ENCODE results near the gene ABCE1.

DNA sequence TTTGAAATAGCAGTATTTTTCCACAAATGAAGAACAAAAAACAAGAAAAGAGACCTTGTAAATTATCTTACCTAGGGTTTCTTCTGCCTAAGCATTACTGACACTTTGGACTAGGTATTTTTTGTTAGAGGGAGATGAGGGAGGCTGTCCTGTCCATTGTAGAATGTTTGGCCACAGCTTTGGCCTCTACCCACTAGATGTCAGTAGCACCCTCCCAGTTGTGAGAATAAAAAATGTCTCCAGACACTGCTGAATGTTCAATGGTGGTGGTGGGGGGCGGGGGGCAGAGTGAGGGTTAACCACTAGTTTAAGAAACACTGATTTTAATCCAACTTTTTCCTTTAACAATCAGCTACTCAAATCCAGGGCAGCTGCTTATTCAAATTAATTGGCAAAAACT is 56.5 kb downstream of the ABCE1 start:
- TF ChIP-seq, protein P1, sequence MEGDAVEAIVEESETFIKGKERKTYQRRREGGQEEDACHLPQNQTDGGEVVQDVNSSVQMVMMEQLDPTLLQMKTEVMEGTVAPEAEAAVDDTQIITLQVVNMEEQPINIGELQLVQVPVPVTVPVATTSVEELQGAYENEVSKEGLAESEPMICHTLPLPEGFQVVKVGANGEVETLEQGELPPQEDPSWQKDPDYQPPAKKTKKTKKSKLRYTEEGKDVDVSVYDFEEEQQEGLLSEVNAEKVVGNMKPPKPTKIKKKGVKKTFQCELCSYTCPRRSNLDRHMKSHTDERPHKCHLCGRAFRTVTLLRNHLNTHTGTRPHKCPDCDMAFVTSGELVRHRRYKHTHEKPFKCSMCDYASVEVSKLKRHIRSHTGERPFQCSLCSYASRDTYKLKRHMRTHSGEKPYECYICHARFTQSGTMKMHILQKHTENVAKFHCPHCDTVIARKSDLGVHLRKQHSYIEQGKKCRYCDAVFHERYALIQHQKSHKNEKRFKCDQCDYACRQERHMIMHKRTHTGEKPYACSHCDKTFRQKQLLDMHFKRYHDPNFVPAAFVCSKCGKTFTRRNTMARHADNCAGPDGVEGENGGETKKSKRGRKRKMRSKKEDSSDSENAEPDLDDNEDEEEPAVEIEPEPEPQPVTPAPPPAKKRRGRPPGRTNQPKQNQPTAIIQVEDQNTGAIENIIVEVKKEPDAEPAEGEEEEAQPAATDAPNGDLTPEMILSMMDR (IDR thresholded peaks at IDR 0.05 in 4 of 5, conservative IDR thresholded peaks at IDR 0.05 in 1 of 5): peak; percentile 25 to 70 (median 36)
- TF ChIP-seq POLR2A (IDR thresholded peaks at IDR 0.05): no peak

All from gastrocnemius medialis (tissue), 4 donors.